SIG-M5 treated with dmso at 0.1 percent for 504 hours (cell line): ENCODE data around the gene IQSEC1.

ENCODE experiments used
- DNase-seq: peaks from one replicate; lab custom pipeline; 2025; ENCODE audit not compliant: unreplicated experiment; lab: John Stamatoyannopoulos, UW

IQSEC1 gene

GRCh38 chr3:12987602-12988001, 85.6 kb downstream of the IQSEC1 start:
- DNase-seq = no peak

GRCh38 chr3:12986986-12987385, 86.2 kb downstream of the IQSEC1 start:
- no peak for DNase-seq

- no peak for DNase-seq
Observed at GRCh38 chr3:12986521-12986920, 86.7 kb downstream of the IQSEC1 start.

GRCh38 chr3:12986031-12986430, 87.2 kb downstream of the IQSEC1 start:
- no peak for DNase-seq

- no peak for DNase-seq
Observed at GRCh38 chr3:12985148-12985547, 88.1 kb downstream of the IQSEC1 start.

GRCh38 chr3:12984023-12984823, 89.0 kb downstream of the IQSEC1 start:
- peak; percentile 75 for DNase-seq

- no peak for DNase-seq
Observed at GRCh38 chr3:12983319-12983718, 89.9 kb downstream of the IQSEC1 start.

GRCh38 chr3:12982619-12983101, 90.6 kb downstream of the IQSEC1 start:
- no peak for DNase-seq

GRCh38 chr3:12981306-12982275, 91.6 kb downstream of the IQSEC1 start:
- DNase-seq = no peak

- no peak for DNase-seq
Observed at GRCh38 chr3:12980596-12981290, 92.5 kb downstream of the IQSEC1 start.

- DNase-seq = no peak
Observed at GRCh38 chr3:12979947-12980487, 93.2 kb downstream of the IQSEC1 start.

- DNase-seq = no peak
Observed at GRCh38 chr3:12979151-12979946, 93.9 kb downstream of the IQSEC1 start.

GRCh38 chr3:12978682-12979081, 94.5 kb downstream of the IQSEC1 start:
- DNase-seq = no peak

- DNase-seq = no peak
Observed at GRCh38 chr3:12977117-12977808, 96.0 kb downstream of the IQSEC1 start.

- DNase-seq = no peak
Observed at GRCh38 chr3:12975748-12976522, 97.3 kb downstream of the IQSEC1 start.

GRCh38 chr3:12974819-12975218, 98.4 kb downstream of the IQSEC1 start:
- DNase-seq = no peak

GRCh38 chr3:12974334-12974733, 98.9 kb downstream of the IQSEC1 start:
- DNase-seq = no peak

GRCh38 chr3:12973827-12974226, 99.4 kb downstream of the IQSEC1 start:
- DNase-seq = no peak
